Measurements from ENCODE around the gene AAK1. TPM values are rescaled to one million over a fixed set of nuclear protein-coding genes. Genes with fewer than 3 reads are reported as not detected.
A peak's percentile ranks its signal among the peaks of the same experiment; 100 is the strongest.

AAK1 gene
- total RNA-seq, 8 experiments from 2014 or later: 13.6 to 50.2 (median 29.5) TPM

DNA sequence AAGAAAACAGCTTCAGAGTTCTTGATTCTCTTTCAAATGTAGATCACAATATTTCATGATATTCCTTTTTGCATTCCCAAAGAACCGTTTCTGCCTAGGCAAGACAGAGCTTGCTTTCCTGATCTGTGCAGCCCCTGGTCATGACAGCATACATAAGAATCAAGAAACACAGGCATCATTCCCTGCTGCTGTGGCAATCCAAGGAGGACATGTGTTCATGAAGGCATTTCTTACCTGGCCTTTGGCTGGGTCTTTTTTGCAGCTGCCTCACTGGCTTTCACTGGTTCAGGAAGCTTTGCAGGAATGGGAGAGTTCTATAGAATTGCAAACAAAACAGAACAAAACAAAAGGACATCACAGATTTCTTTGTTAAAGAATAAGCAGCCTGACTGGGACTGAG is 118.7 kb downstream of the AAK1 start:
- peak in 2 of 8 experiments; percentile 22 to 37 for ATAC-seq (replicated peaks in 6 of 8)
- in situ Hi-C loops (cut with MboI; ENCODE audit: low pct_unique_long_range_greater_than_20kb in 2 of 9, low sequenced_read_pairs in 9 of 9, unreplicated experiment in 9 of 9): loop anchor here in 1 of 9 experiments (25.0 kb wide), 1 partner anchor 112 kb away; no protein-coding TSS in a partner anchor
- H3K27ac ChIP-seq: no peak overlapping the region
- 50 to 100% (median 63%) methylated on average over 1 of the region's 1 CpG; no CpG with 5 or more reads in 5 of the 10 experiments for WGBS, 10 experiments
- no peak overlapping the region for H3K4me3 ChIP-seq
- H3K4me1 ChIP-seq (replicated peaks in 1 of 2): no peaks in the 10 kb centered on the region

GRCh38 chr2:69521747-69522146 is 121.8 kb downstream of the AAK1 start:
- no peak overlapping the region for H3K27ac ChIP-seq
- in situ Hi-C loops (cut with MboI; ENCODE audit: low pct_unique_long_range_greater_than_20kb in 2 of 9, low sequenced_read_pairs in 9 of 9, unreplicated experiment in 9 of 9): loop anchor here in 1 of 9 experiments (25.0 kb wide), 1 partner anchor 109 kb away; no protein-coding TSS in a partner anchor
- ATAC-seq (replicated peaks in 6 of 8): no peak
- WGBS, 10 experiments: 93 to 100% (median 100%) methylated on average over 1 to 2 of the region's 2 CpGs; no CpG with 5 or more reads in 2 of the 10 experiments
- H3K4me1 ChIP-seq (replicated peaks in 1 of 2): no peaks in the 10 kb centered on the region
- H3K4me3 ChIP-seq: no peak overlapping the region

GRCh38 chr2:69518841-69519240 is 124.7 kb downstream of the AAK1 start:
- Histone ChIP-seq H3K4me1 (replicated peaks in 1 of 2) (peaks cover 0 to 11% of the 10 kb centered on the region in 2 donors), H3K27ac (no peak overlapping the region), H3K4me3 (no peak overlapping the region)
- in situ Hi-C loops (cut with MboI; ENCODE audit: low pct_unique_long_range_greater_than_20kb in 2 of 9, low sequenced_read_pairs in 9 of 9, unreplicated experiment in 9 of 9): loop anchor here in 1 of 9 experiments (25.0 kb wide), 1 partner anchor 107 kb away; no protein-coding TSS in a partner anchor
- 60 to 100% (median 92%) methylated on average over 1 to 6 of the region's 6 CpGs; no CpG with 5 or more reads in 5 of the 10 experiments for WGBS, 10 experiments
- ATAC-seq (replicated peaks in 6 of 8): peak in 3 of 8 experiments; percentile 16 to 76 (median 63)

DNA sequence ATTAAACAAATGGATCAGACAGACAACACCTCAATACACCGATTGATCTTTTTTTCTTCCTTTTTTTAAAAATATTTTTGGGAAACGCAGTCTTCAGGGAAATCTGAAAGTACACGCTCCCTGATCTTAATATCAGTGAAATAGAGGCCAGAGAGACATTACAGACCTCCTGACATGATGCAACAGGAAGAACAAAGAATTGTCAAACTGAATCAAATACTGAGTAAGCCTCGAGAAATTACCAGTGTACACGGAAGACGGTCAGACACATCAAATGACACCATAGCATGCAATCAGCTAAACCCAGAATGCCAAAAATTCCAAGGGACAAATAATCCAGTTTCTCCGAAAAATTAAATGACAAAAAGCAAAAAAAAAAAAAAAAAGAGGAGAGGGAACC is 126.1 kb downstream of the AAK1 start:
- peaks cover 0 to 13% of the 10 kb centered on the region in 2 donors for H3K4me1 ChIP-seq (replicated peaks in 1 of 2)
- no peak overlapping the region for H3K27ac ChIP-seq
- in situ Hi-C loops (cut with MboI; ENCODE audit: low pct_unique_long_range_greater_than_20kb in 2 of 9, low sequenced_read_pairs in 9 of 9, unreplicated experiment in 9 of 9): loop anchor here in 1 of 9 experiments (25.0 kb wide), 1 partner anchor 105 kb away; no protein-coding TSS in a partner anchor
- no peak for ATAC-seq (replicated peaks in 6 of 8)
- 77 to 100% (median 91%) methylated on average over 4 to 7 of the region's 7 CpGs for WGBS, 10 experiments
- no peak overlapping the region for H3K4me3 ChIP-seq

DNA sequence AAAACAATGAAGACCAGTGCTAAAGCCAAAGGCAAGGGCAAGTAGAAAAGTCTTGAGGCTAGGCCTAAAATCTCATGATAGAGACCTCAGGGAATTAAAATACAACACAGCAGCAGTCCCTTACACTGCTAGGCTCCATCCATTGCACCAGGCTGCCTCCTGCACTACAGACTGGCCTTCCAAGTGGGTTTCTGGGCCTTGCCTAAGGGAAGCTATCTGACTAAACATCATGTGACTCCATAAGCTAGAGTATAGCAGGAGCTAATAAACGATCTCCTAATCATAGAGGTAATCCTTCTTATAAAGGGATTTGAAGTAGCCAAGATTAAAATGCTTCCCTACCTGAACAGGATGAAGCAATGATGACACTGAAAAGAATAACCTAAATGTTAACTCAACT is 128.7 kb downstream of the AAK1 start:
- in situ Hi-C loops (cut with MboI; ENCODE audit: low pct_unique_long_range_greater_than_20kb in 2 of 9, low sequenced_read_pairs in 9 of 9, unreplicated experiment in 9 of 9): loop anchor here in 1 of 9 experiments (25.0 kb wide), 1 partner anchor 103 kb away; no protein-coding TSS in a partner anchor
- Histone ChIP-seq H3K4me1 (replicated peaks in 1 of 2) (peaks cover 0 to 13% of the 10 kb centered on the region in 2 donors), H3K4me3 (no peak overlapping the region), H3K27ac (peak overlapping the region in 1 of 2 donors; percentile 57)
- peak in 6 of 8 experiments; percentile 17 to 83 (median 76) for ATAC-seq (replicated peaks in 6 of 8)
- WGBS, 10 experiments: 20 to 100% (median 88%) methylated on average over 1 of the region's 1 CpG; no CpG with 5 or more reads in 3 of the 10 experiments

DNA sequence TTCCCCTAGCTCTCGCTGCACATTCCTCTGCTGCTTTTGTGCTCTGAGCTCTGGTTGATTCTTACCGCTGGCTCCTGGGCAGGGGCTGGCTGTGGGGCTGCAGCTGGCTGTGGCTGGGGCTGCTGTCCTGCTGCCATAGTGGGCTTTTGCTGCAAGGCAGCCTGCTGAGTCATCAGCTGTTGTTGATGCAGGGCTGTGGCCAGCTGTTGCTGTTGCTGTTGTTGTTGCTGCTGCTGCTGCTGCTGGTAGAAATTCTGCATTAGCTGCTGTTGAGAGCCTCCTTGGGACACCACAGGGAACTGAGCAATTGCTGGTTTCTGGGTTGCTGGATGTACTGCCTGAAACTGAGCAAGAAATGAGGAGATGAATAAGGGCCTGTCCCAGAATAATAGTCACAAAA is 129.1 kb downstream of the AAK1 start:
- in situ Hi-C loops (cut with MboI; ENCODE audit: low pct_unique_long_range_greater_than_20kb in 2 of 9, low sequenced_read_pairs in 9 of 9, unreplicated experiment in 9 of 9): loop anchor here in 1 of 9 experiments (25.0 kb wide), 1 partner anchor 102 kb away; no protein-coding TSS in a partner anchor
- Histone ChIP-seq H3K27ac (peak overlapping the region in 1 of 2 donors; percentile 57), H3K4me1 (replicated peaks in 1 of 2) (peaks cover 0 to 13% of the 10 kb centered on the region in 2 donors), H3K4me3 (no peak overlapping the region)
- ATAC-seq (replicated peaks in 6 of 8): peak in 7 of 8 experiments; percentile 45 to 96 (median 94)
- WGBS, 10 experiments: 33 to 83% (median 55%) methylated on average over 1 of the region's 2 CpGs; no CpG with 5 or more reads in 6 of the 10 experiments

DNA sequence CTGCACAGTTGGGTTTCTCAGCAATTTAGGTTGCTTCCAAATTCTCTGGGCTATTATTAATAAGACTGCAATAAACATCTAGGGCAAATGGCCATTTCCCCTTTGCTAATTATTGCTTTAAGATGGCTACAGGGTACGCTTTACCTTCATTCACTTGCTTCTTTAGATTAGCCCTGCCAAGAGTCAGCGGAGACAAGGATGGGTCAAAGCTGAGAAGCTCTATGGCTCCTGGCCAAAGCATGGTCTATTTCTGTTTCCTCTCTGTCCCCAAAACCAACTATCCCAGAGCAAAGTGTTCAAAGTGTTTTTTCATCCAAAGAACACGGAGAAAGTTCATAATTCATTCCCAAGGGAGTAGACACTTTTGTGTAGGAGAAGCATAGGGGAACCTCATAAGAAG is 131.1 kb downstream of the AAK1 start:
- H3K4me1 ChIP-seq (replicated peaks in 1 of 2): peaks cover 0 to 13% of the 10 kb centered on the region in 2 donors
- in situ Hi-C loops (cut with MboI; ENCODE audit: low pct_unique_long_range_greater_than_20kb in 2 of 9, low sequenced_read_pairs in 9 of 9, unreplicated experiment in 9 of 9): loop anchor here in 1 of 9 experiments (25.0 kb wide), 1 partner anchor 100 kb away; no protein-coding TSS in a partner anchor
- H3K27ac ChIP-seq: no peak overlapping the region

DNA sequence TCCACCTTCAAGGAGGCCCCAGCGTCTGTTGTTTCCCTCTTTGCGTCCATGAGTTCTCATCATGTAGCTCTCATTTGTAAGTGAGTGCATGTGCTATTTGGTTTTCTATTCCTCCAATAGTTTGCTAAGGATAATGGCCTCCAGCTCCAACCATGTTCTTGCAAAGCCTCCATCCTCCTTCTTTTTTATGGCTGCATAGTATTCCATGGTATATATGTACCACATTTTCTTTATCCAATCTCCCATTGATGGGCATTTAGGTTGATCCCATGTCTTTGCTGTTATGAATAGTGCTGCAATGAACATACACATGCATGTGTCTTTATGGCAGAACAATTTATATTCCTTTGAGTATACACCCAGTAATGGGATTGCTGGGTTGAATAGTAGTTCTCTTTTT is 133.3 kb downstream of the AAK1 start:
- ATAC-seq (replicated peaks in 6 of 8): no peak
- peaks cover 0 to 13% of the 10 kb centered on the region in 2 donors for H3K4me1 ChIP-seq (replicated peaks in 1 of 2)
- no peak overlapping the region for H3K27ac ChIP-seq
- no peak overlapping the region for H3K4me3 ChIP-seq
- in situ Hi-C loops (cut with MboI; ENCODE audit: low pct_unique_long_range_greater_than_20kb in 2 of 9, low sequenced_read_pairs in 9 of 9, unreplicated experiment in 9 of 9): loop anchor here in 1 of 9 experiments (25.0 kb wide), 1 partner anchor 98 kb away; no protein-coding TSS in a partner anchor
- WGBS, 10 experiments: 0 to 100% (median 89%) methylated on average over 1 to 2 of the region's 2 CpGs; no CpG with 5 or more reads in 4 of the 10 experiments

More for the DNA sequence above, 131.1 kb downstream of the AAK1 start:
- 50 to 100% (median 85%) methylated on average over 1 to 3 of the region's 3 CpGs; no CpG with 5 or more reads in 2 of the 10 experiments for WGBS, 10 experiments
- H3K4me3 ChIP-seq: no peak overlapping the region
- ATAC-seq (replicated peaks in 6 of 8): no peak

- no peak for ATAC-seq (replicated peaks in 6 of 8)
- Histone ChIP-seq H3K4me3 (no peak overlapping the region), H3K27ac (no peak overlapping the region), H3K4me1 (replicated peaks in 1 of 2) (peaks cover 0 to 11% of the 10 kb centered on the region in 2 donors)
- in situ Hi-C loops (cut with MboI; ENCODE audit: low pct_unique_long_range_greater_than_20kb in 2 of 9, low sequenced_read_pairs in 9 of 9, unreplicated experiment in 9 of 9): loop anchor here in 1 of 9 experiments (25.0 kb wide), 1 partner anchor 97 kb away; no protein-coding TSS in a partner anchor
- WGBS, 10 experiments: 72 to 100% (median 90%) methylated on average over 3 to 7 of the region's 7 CpGs; no CpG with 5 or more reads in 2 of the 10 experiments
Measured at GRCh38 chr2:69509750-69510140, 133.8 kb downstream of the AAK1 start.

DNA sequence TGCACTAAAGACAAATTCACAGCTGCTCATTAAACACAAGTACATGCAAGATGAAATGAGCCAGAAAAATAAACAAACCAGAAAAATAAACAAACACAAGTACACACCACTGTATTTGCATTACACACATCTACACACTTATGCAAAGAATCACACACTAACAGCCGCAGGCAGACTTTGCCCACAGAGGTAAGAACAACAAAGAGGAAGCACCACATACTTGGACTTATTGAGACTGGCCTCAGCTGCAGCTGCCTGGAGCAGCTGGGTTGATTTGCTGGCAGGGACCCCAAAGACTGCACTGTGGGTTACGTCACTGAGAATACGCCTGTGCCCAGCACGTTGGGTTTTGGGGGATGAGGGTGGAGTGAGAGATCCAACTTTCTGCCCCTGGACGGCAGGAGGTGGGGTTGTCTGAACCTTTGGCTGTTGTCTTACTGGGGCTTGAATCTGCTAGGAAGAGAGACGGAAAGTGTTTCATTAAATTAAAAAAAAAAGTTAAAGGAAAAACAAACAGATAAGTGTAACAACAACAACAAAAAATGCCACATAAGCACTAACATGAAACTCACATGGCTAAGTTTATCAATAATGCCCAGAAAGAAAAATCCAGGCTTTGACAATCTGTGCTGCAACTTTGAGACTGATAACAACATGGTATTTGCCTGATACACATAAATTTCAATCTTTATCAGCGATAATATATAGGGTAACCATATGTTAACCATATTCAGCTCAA is 134.4 kb downstream of the AAK1 start:
- Histone ChIP-seq H3K27ac (no peak overlapping the region), H3K4me3 (no peak overlapping the region), H3K4me1 (replicated peaks in 1 of 2) (peaks cover 0 to 5% of the 10 kb centered on the region in 2 donors)
- in situ Hi-C loops (cut with MboI; ENCODE audit: low pct_unique_long_range_greater_than_20kb in 2 of 9, low sequenced_read_pairs in 9 of 9, unreplicated experiment in 9 of 9): loop anchor here in 1 of 9 experiments (25.0 kb wide), 1 partner anchor 97 kb away; no protein-coding TSS in a partner anchor
- 70 to 100% (median 87%) methylated on average over 1 to 5 of the region's 7 CpGs for WGBS, 10 experiments
- ATAC-seq (replicated peaks in 6 of 8): peak in 1 of 8 experiments; percentile 25

DNA sequence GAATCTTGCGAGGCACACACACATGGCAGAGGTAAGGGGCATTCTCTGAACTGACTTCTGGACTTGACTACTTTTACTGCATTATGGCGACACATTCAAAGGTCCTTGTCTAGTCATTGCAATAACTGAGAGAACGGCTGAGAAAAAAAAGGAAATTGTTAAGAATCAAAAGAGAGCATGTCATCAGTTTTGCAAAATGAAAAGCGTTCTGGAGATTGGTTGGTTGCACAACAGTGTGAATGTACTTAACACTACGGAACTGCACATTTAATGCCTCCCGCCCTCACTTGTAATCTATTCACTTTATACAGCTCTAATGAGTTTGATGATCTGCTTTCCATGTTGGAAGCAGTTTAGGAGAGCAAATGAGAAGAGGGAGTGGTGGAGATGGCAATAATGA is 137.8 kb downstream of the AAK1 start:
- in situ Hi-C loops (cut with MboI; ENCODE audit: low pct_unique_long_range_greater_than_20kb in 2 of 9, low sequenced_read_pairs in 9 of 9, unreplicated experiment in 9 of 9): loop anchor here in 1 of 9 experiments (25.0 kb wide), 1 partner anchor 93 kb away; no protein-coding TSS in a partner anchor
- H3K4me3 ChIP-seq: no peak overlapping the region
- no peaks in the 10 kb centered on the region for H3K4me1 ChIP-seq (replicated peaks in 1 of 2)
- 82 to 100% (median 90%) methylated on average over 3 to 6 of the region's 6 CpGs; no CpG with 5 or more reads in 1 of the 10 experiments for WGBS, 10 experiments
- ATAC-seq (replicated peaks in 6 of 8): no peak
- no peak overlapping the region for H3K27ac ChIP-seq

- H3K4me3 ChIP-seq: no peak overlapping the region
- no peak for ATAC-seq (replicated peaks in 6 of 8)
- no peaks in the 10 kb centered on the region for H3K4me1 ChIP-seq (replicated peaks in 1 of 2)
- in situ Hi-C loops (cut with MboI; ENCODE audit: low pct_unique_long_range_greater_than_20kb in 2 of 9, low sequenced_read_pairs in 9 of 9, unreplicated experiment in 9 of 9): loop anchor here in 1 of 9 experiments (25.0 kb wide), 1 partner anchor 89 kb away; no protein-coding TSS in a partner anchor
- 67 to 100% (median 88%) methylated on average over 1 to 3 of the region's 3 CpGs for WGBS, 10 experiments
- no peak overlapping the region for H3K27ac ChIP-seq
Measured at GRCh38 chr2:69501301-69501700, 142.2 kb downstream of the AAK1 start.

GRCh38 chr2:69499966-69500365 is 143.6 kb downstream of the AAK1 start:
- Histone ChIP-seq H3K27ac (no peak overlapping the region), H3K4me1 (replicated peaks in 1 of 2) (no peaks in the 10 kb centered on the region), H3K4me3 (no peak overlapping the region)
- 40 to 100% (median 80%) methylated on average over 1 to 3 of the region's 3 CpGs for WGBS, 10 experiments
- peak in 1 of 8 experiments; percentile 70 for ATAC-seq (replicated peaks in 6 of 8)
- in situ Hi-C loops (cut with MboI; ENCODE audit: low pct_unique_long_range_greater_than_20kb in 2 of 9, low sequenced_read_pairs in 9 of 9, unreplicated experiment in 9 of 9): loop anchor here in 1 of 9 experiments (25.0 kb wide), 1 partner anchor 88 kb away; no protein-coding TSS in a partner anchor

Data from motor neuron (in vitro differentiated cells).